Fibroblast of lung (primary cell): ENCODE measurements around the gene PACC1.

Source experiments
- CTCF ChIP-seq, 2 donors: IDR thresholded peaks in 1 of 2; conservative IDR thresholded peaks in 1 of 2; 1 replicate in 1 of 2; 2 replicates in 1 of 2; pipeline ENCODE4 v1.5.1; 2011 to 2012; ENCODE audit warnings: low read length in 2 of 2, control low read depth in 1 of 2, inconsistent platforms in 1 of 2, low read depth in 1 of 2, mild to moderate bottlenecking in 1 of 2
- EZH2 ChIP-seq: IDR thresholded peaks from 2 replicates; pipeline ENCODE4 v1.5.1; 2012; ENCODE audit warnings: low read length, control low read depth, mild to moderate bottlenecking; ENCODE audit errors: missing control alignments

GRCh38 chr1:212430955-212431394 lies 16.3 kb upstream of the PACC1 start:
- TF ChIP-seq EZH2 (no peak), CTCF (conservative IDR thresholded peaks at IDR 0.05 in 1 of 2, IDR thresholded peaks at IDR 0.05 in 1 of 2; ENCODE audit: low read depth in 1 of 2, low read length in 2 of 2) (no peak)
